GM21526 (cell line): ENCODE measurements around the gene KRTAP12-1.
"Not testable (repeated sequence)": the region's sequence is repeated elsewhere in the genome, so short reads cannot be mapped to it uniquely, and the experiment has no call there.

Experiments used
- ATAC-seq: cut with Tn5 transposase; IDR thresholded peaks from one replicate; pipeline ENCODE4 v1.9.1; 2021; ENCODE audit warnings: moderate library complexity; ENCODE audit not compliant: unreplicated experiment, low FRiP score

Gene KRTAP12-1

DNA sequence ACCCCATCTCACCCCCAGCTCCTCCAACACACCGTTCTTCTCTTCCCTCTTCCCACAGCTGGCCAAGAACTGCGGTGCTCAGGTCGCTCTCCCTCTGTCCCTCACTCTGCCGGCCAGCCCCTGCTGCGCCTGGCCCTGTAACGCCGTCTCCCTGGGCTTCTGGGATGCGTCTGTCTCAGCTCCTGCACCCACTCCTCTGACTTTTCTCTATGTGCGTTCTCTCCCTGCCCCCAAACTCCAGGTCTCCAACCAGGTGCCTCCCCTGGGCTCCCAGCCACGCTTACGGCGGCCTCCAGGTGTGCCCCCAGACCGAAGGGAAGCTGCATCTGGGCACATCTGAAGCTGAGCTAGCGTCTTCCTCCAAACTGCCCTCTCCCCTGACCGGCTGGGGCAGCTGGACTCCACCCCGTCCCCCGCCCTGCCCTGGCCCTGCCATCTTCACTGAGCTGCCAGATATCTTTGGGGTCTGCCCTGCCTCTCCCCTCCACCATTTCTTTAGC lies 17.6 kb upstream of the KRTAP12-1 start:
- no peak for ATAC-seq

DNA sequence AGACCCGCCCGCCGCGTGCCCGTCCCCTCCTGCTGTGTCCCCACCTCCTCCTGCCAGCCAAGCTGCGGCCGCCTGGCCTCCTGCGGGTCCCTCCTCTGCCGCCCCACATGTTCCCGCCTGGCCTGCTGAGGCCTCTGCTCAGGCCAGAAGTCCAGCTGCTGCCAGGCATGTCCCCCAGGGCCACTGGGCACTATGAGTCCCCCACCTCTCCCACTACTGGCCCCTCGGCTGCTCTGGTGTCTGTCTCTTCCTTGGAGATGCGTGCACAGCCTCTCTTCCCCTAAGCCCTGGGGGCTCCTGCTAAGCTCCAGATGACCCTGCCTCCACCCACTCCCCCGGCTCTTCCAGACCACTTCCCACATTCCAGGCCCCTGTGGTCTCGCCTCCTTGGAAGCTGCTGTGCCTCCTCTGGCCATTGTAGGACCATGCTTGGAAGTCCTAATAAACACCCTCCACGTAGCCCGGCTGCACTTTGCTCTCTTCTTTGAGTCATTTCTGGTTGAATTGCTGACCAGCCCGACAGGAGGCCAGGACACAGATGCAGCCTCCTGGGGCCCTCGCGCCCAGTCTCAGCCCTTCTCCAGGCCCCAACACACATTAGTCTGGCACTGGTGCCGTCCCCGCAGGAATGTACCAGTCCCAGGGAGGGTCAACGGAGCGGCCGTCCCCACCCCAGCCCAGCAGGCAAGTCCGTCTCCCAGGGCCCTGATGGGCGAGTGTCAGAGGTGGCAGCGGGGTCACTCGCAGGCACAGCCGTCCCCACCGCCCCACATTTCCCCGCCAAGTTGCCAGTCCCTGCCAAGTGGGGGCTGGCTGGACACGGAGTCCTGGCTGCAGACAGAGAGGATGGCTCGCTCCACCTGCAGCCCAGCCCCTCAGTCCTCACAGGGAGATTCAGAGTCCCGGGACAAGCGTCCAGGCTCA lies 16.1 kb upstream of the KRTAP12-1 start:
- no peak for ATAC-seq

DNA sequence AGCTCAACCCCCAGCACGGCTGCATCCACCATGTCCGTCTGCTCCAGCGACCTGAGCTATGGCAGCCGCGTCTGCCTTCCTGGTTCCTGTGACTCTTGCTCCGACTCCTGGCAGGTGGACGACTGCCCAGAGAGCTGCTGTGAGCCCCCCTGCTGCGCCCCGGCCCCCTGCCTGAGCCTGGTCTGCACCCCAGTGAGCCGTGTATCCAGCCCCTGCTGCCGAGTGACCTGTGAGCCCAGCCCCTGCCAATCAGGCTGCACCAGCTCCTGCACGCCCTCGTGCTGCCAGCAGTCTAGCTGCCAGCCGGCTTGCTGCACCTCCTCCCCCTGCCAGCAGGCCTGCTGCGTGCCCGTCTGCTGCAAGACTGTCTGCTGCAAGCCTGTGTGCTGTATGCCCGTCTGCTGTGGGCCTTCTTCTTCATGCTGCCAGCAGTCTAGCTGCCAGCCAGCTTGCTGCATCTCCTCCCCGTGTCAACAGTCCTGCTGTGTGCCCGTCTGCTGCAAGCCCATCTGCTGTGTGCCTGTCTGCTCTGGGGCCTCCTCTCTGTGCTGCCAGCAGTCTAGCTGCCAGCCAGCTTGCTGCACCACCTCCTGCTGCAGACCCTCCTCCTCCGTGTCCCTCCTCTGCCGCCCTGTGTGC lies 15.3 kb upstream of the KRTAP12-1 start, which contains the start of gene KRTAP10-12:
KRTAP10-12 (plus strand) TSS at position 1 of the 639 bp plus-strand sequence; CDS start at position 31, 30 bp downstream.
- ATAC-seq = not testable (repeated sequence)

DNA sequence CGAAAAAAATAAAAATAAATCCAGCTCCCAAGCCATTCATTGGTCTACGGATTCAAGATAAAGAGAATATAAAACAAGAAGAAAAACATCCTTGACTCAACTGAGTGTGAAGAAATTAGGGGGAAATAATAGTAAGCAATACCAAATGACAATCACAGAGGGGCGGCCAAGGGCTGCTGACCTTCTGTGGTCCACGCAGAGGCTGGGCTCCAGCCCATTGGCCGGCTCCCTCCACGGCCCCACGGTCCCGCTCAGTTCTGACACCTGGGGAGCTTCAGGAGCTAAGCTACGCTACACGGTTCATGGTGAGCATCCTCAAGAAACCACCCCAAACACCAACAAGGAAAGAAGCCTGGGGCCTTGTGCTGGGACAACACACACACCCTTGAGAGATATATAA lies 14.6 kb upstream of the KRTAP12-1 start:
- no peak for ATAC-seq

DNA sequence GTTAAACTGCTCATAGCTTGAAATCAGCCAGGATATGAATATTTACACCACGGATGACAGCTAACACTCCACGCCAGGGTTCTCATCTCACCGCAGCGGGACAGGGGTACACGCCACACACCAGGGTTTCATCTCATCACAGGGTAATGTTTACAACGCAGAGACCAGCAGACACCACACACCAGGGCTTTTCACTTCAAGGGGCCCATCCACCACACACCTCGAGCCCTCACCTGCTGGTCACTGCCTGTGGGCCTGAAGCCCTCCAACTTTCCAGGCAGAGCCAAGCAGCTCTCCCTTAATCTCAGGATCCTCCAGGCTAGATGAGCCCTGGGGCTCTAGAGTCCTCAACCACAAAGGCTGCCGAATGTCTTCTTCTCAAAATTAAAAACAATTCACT lies 13.7 kb upstream of the KRTAP12-1 start:
- no peak for ATAC-seq

DNA sequence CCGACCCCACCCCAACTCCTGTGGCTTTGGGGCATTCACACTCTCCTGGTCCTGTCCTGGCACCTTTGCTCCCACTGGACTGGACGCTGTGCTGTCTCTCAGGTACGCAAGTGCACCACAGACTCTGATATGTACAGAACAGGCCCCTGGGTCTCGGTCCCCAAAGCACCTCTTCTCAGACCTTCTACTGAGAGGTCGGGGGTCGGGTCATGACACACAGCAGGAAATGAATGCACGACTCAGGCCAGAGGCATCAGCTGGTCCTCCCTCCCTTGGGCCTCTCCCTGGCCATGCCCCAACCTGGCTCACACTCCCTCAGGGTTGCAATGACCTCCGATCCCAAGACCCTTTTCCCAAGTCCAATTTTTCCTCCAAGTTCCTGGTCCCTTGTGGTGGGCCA lies 13.2 kb upstream of the KRTAP12-1 start:
- ATAC-seq = no peak

DNA sequence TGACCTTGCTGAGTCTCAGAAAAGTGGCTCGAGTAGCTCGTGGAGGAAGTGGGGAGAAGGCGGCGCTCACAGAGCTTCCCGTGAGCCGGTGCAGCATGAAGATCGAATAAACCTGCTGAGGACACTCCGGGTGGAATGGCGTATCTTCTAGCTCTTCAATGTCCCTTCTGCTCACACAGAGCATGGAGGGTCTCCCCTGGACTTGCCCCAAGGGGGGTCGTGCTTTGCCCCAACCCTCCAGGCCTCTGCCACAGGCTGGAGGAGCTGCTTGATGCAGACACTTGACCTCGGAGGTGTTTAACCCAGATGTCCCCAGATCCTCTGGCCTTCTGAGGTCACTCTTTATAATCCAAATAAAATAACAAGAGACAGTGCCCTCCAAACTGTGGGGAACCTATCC lies 12.8 kb upstream of the KRTAP12-1 start:
- no peak for ATAC-seq

DNA sequence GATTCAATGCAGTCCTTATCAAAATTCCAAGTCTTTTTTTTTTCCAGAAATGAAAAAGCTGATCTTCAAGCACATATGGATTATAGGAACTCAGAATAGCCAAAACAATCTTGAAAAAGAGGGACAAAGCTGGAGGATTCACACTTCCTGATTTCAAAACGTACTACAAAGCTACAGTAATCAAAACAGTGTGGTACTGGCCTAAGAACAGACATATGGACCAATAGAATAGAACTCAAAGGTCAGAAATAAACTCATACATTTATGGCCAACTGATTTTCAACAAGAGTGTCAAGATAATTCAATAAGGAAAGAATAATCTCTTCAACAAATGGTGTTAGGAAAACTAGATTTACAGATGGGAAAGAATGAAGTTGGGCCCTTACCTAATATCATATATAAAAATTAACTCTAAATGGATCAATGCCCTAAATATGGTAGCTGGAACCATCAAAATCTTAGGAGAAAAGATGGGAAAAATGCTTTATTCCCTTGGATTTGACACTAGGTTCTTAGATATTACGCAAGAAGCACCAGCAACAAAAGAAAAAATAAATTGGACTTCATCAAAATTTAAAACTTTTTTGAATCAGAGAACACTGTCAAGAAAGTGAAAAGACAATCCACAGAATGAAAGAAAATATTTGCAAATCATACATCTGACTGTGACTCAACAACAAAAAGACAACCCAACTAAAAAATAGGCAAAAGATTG lies 11.0 kb upstream of the KRTAP12-1 start:
- ATAC-seq = no peak

DNA sequence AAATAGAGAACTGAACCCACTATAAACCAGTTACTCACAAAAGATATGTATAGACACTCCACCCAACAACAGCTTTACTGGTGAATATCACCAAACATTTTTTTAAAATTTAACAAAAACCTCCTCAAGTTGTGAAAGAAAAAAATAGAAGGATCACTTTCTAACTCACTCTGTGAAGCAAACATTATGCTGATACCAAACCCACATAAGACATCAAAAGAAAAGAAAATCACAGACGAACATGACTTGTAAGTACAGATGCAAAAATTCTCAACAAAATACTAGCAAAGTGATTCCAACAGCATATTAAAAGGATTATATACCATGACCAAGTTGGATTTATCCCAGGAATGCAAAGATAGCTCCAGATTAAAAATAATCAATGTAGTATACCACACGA lies 9.7 kb upstream of the KRTAP12-1 start:
- ATAC-seq = no peak

DNA sequence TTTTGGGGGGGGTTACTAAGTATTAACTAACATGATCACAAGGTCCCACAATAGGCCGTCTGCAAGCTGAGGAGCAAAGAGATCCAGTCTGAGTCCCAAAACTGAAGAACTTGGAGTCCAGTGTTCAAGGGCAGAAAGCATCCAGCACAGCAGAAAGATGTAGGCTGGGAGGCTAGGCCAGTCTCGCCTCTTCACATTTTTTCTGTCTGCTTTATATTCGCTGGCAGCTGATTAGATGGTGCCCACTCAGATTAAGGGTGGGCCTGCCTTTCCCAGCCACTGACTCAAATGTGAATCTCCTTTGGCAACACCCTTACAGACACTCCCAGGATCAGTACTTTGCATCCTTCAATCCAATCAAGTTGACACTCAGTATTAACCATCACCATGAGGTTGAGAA lies 7.8 kb upstream of the KRTAP12-1 start:
- ATAC-seq = not testable (repeated sequence)

DNA sequence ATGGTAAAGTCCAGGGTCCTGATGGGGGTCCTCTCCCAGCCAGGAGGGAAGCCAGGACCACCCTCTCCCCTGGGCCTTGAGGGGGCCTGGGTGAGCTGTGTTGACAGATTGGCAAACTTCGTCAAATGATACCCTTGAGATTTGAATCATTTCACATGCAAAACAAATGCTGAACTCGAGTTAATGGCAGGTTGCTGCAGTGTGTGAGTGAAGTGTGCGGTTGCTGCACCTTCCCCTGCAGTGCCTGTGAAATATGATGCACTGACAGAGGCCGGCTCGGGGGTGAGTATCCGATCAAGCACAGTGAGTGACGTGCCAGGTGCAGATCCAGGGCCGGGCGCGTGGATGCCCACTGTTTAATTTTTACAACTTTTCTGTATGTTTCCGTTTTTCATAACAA lies 5.7 kb upstream of the KRTAP12-1 start:
- ATAC-seq = no peak

DNA sequence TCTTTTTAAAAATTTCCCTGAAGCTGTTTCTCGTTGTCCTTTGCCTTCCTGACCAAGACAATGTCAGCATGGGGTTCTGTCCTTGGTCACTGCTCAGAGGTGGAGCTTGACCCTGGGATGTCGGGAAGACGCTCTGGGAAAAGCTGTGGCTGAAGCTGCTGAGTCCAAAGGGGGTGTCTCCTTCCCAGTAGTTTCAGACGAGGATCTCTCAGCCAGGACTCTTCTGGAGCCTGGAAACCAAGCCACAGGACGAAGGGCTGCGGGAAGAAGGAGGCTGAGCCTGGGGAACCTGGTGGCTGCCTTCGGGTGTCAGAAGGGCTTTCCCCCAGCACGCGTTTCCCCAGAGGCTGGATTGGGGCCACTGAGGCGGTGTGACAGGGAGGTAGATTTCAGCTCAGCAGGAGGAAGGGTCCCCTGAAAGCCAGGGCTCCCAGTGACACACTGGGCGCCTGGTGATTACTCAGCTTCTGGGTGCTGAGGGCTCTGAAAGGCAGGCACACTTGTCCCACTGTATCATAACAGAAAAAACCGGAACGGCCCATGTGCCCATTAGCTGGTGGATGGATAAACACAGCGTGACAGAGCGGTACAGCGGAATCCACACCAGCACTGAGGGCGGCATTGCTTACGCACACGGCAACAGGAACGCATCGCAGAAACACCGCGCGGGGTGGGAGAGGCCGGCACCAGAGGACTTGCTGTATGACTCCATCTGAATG lies 5.0 kb upstream of the KRTAP12-1 start:
- no peak for ATAC-seq

DNA sequence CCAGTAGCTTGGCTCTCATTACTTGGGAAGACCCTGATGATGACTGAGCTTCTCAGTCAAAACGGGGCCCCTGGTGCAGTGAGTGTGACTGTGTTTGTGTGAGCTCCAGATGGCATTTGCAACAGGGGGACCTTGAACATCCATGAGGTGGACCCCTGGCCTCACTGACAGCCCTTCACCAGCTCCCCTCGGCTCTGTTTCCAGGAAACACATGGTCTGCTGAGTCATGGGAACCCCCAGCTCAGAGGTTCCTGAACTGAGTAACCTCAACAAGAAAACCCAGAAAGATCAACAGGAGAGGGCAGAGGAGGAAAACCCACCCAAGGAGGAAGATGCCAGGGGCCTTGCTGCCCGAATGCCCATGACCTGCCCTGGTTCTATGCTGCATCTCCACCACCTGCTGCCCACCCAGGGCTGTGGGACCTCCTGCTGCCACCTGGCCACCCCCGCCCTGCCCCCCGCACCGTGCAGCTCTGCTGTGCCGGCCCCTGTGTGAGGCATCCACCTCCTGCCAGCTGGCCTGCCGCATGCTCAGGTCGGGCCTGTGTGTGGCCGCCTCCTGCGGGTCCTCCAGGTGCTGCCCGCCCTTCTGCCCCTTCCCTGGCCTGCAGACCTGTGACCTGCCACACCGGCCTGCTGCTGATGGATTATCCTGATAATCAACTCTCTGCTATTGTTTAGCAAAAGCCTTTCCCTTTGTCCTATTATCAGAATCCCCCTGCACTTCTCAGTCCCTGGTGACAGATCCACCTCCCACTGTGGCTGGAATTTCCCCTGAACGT lies 4.2 kb upstream of the KRTAP12-1 start:
- no peak for ATAC-seq

DNA sequence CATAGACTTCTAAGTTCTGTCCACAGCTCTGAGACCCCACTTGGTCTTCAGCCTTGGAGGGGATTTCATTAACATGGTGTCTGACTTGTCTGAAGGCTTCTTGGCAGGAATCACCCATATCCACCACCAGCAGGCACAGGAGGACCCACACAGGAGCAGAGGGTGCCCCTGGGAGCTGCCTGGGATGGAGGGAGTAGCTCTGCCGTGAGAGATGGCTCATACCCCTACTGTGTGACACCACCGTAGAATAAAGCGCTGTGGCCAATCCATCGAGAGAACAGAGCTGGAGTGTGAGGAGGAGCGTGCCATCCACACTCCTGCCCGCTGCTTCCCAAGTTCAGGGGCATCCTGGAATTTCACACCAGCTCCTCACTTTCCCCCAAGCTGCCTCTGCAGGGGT lies 3.1 kb upstream of the KRTAP12-1 start:
- not testable (repeated sequence) for ATAC-seq

DNA sequence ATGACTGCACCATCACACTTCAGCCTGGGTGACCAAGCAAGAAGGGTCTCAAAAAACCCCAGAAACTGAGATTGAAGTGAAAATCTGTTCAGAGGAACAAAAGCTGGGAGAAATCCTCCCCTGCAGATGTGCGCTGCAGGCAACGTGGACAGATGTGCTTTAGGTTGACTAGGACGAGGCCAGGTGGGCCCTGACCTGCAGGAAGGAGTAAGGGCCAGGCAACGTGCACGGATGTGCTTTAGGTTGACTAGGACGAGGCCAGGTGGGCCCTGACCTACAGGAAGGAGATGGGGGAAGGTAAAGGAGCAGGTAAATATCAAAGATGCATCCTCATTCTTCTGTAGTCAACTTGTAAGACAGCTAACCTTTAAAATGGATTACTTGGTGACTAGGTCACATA lies 2.5 kb upstream of the KRTAP12-1 start:
- ATAC-seq = no peak

DNA sequence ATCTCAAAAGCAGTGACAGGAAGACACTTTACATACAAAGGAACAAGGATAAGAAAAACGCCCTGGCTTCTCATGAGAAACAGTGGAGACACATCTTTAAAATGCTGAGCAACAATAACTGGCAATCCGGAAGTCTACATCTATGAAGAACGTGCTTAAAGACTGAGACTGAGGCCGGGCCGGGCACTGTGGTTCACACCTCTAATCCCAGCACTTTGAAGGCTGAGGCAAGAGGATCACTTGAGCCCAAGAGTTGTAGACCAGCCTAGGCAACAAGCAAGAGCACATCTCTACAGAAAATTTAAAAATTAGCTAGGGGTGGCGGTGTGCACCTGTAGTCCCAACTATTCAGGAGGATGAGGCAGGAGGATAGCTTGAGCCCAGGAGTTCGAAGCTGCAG lies 2.1 kb upstream of the KRTAP12-1 start:
- ATAC-seq = no peak

DNA sequence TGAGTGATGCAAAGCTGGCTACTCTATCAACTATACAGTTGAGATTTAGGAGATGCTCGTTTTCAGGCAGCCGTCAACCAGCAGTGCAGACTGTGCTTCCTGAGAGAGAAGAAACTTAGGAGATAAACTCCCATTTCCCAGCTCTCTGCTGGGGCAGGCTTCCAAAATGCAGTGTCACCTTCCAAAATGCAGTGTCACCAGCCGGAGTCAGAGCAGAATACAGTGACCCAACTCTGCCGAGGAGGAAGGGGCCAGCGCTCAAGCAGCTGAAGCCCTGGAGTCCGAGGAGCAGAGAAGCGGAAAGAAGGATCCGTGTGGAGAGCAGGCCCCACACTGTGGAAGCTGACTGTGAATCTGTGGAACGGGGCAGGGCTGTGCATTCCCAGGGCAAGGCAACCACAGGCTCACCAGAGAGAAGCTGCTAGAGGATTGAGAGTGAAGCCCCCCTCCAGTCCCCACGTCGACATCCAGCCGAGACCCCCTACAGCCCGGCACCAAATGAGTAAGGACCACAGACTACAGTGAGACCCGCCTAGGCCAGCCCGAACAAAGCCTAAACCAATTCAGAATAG lies 703 bp upstream of the KRTAP12-1 start:
- ATAC-seq = no peak

DNA sequence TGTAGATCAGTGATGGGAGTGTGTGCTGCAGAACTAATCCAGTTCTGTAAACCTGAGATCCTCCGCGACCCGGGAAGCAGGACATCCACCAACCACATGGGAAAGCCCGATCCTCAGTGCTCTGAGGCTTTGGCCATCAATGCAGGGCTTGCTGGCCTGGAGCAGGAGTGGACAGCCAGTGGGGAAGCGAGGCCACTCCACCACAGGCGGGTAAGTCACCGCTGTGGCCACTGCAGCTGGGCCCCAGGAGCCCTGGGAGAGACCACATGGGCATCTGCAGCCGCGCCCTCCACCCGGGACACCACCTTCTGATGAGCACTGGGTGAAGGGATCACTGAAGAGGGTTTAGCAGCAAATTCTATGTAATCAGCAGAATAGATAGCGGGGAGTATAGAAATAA lies 811 bp downstream of the KRTAP12-1 start:
- ATAC-seq = no peak

DNA sequence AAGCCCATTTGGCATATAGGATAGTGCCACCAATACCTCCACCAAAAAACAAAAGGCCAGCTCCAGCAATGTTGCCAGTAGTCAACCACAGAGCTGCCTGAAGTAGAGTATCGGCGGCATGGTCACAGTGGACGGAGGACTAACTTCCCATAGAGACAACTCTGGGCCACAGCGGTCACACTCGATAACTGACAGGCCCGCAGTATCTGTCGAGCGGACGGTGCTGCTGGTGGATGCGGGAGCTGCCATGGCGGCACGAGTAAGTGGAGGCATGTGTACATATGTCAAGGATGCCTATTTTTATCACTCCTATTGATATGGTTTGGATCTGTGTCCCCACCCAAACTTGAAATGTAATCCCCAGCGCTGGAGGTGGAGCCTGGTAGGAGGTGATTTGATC lies 4.1 kb downstream of the KRTAP12-1 start:
- no peak for ATAC-seq
